Prostate gland (tissue), 2 donors: ENCODE data around the gene NSD1.

Experiments used
- CTCF ChIP-seq, 4 experiments: fragments of 200-600 bp in 2 of 4; fragments of 450-650 bp in 2 of 4; sonication (generic) in 2 of 4; IDR thresholded peaks; 1 replicate in 3 of 4; 2 replicates in 1 of 4; pipeline ENCODE4 v1.5.1; 2016 to 2019; ENCODE audit warnings: antibody characterized with exemption in 4 of 4, mild to moderate bottlenecking in 2 of 4, moderate library complexity in 2 of 4
- POLR2A ChIP-seq: fragments of 450-650 bp; IDR thresholded peaks from one replicate; pipeline ENCODE4 v1.6.1; 2016; ENCODE audit warnings: antibody characterized with exemption, mild to moderate bottlenecking
- POLR2AphosphoS5 ChIP-seq: sonication (generic); formaldehyde crosslinking; IDR thresholded peaks from one replicate; pipeline ENCODE4 v1.6.1; 2017; ENCODE audit warnings: antibody characterized with exemption

GRCh38 chr5:177311723-177312648, 178.4 kb downstream of the NSD1 start, which contains the start of gene MXD3:
- TF ChIP-seq CTCF (IDR thresholded peaks at IDR 0.05) (peak in 1 of 4 experiments; percentile 8), POLR2A (no peak), POLR2AphosphoS5 (peak; percentile 86)
